ENCODE results near the gene NACAD.

The NACAD gene

GRCh38 chr7:45060295-45060694 is 28.5 kb downstream of the NACAD start:
- TF ChIP-seq CTCF (IDR thresholded peaks at IDR 0.05; ENCODE audit: borderline replicate concordance, insufficient read depth, low read depth, low read length): no peak
- H3K4me3 ChIP-seq (ENCODE audit: low read depth, low read length): no peak overlapping the region

GRCh38 chr7:45057878-45058277 is 30.9 kb downstream of the NACAD start:
- TF ChIP-seq CTCF (IDR thresholded peaks at IDR 0.05; ENCODE audit: borderline replicate concordance, insufficient read depth, low read depth, low read length): no peak

GRCh38 chr7:45055594-45056219 is 33.1 kb downstream of the NACAD start:
- no peak overlapping the region for H3K4me3 ChIP-seq (ENCODE audit: low read depth, low read length)
- no peak for TF ChIP-seq CTCF (IDR thresholded peaks at IDR 0.05; ENCODE audit: borderline replicate concordance, insufficient read depth, low read depth, low read length)

More at GRCh38 chr7:45057878-45058277, 30.9 kb downstream of the NACAD start:
- no peak overlapping the region for H3K4me3 ChIP-seq (ENCODE audit: low read depth, low read length)

- TF ChIP-seq CTCF (IDR thresholded peaks at IDR 0.05; ENCODE audit: borderline replicate concordance, insufficient read depth, low read depth, low read length): no peak
- H3K4me3 ChIP-seq (ENCODE audit: low read depth, low read length): no peak overlapping the region
These were observed 33.8 kb downstream of the NACAD start for GRCh38 chr7:45055016-45055415.

GRCh38 chr7:45054442-45054841 is 34.3 kb downstream of the NACAD start:
- no peak overlapping the region for H3K4me3 ChIP-seq (ENCODE audit: low read depth, low read length)
- no peak for TF ChIP-seq CTCF (IDR thresholded peaks at IDR 0.05; ENCODE audit: borderline replicate concordance, insufficient read depth, low read depth, low read length)

- no peak overlapping the region for H3K4me3 ChIP-seq (ENCODE audit: low read depth, low read length)
- no peak for TF ChIP-seq CTCF (IDR thresholded peaks at IDR 0.05; ENCODE audit: borderline replicate concordance, insufficient read depth, low read depth, low read length)
These were observed 34.8 kb downstream of the NACAD start for GRCh38 chr7:45053941-45054340.

GRCh38 chr7:45053401-45053800 is 35.4 kb downstream of the NACAD start:
- no peak for TF ChIP-seq CTCF (IDR thresholded peaks at IDR 0.05; ENCODE audit: borderline replicate concordance, insufficient read depth, low read depth, low read length)
- H3K4me3 ChIP-seq (ENCODE audit: low read depth, low read length): no peak overlapping the region

All from GM12875 (cell line).